ENCODE results near the gene MSMB. TPM values are rescaled to one million over a fixed set of nuclear protein-coding genes. Genes with fewer than 3 reads are reported as not detected.

The MSMB gene
- total and polyA plus RNA-seq, 2 of the 8 experiments (the other 6 are each of a cell fraction or from before 2014, with no cell fraction given) = not detected

- Histone ChIP-seq H2BK20ac (ENCODE audit: low read length) (no peak overlapping the region), H3K4ac (replicated peaks; ENCODE audit: insufficient read length, low read depth, low read length) (no peak overlapping the region), H3K9me3 (ENCODE audit: insufficient read depth in 2 of 2, low read depth in 1 of 2, low read length in 1 of 2) (no peaks in the 10 kb centered on the region), H3K56ac (replicated peaks; ENCODE audit: insufficient read length, low read depth, low read length) (no peak overlapping the region), H3K36me3 (ENCODE audit: control insufficient read depth in 2 of 4, insufficient read depth in 4 of 4, low read length in 3 of 4) (no peaks in the 10 kb centered on the region), H3K23me2 (ENCODE audit: low read depth, low read length) (no peaks in the 10 kb centered on the region), H3K27ac (ENCODE audit: low read depth, low read length) (no peak overlapping the region), H4K8ac (ENCODE audit: extremely low read depth, insufficient read depth, low read length) (no peak overlapping the region; the same call in 1 of the 2 replicates), H3K79me1 (ENCODE audit: low read depth, low read length) (no peaks in the 10 kb centered on the region), H2BK15ac (ENCODE audit: low read length) (no peak overlapping the region), H3K9ac (replicated peaks in 1 of 4; ENCODE audit: extremely low read depth in 1 of 4, low read depth in 3 of 4, low read length in 3 of 4) (no peak overlapping the region), H4K20me1 (replicated peaks in 1 of 2; ENCODE audit: control insufficient read depth in 1 of 2, insufficient read depth in 2 of 2, low read length in 2 of 2) (no peaks in the 10 kb centered on the region), H2BK12ac (ENCODE audit: low read depth, low read length) (no peak overlapping the region), H2AFZ (ENCODE audit: low read length) (no peak overlapping the region), H2BK5ac (ENCODE audit: low read depth, low read length) (no peak overlapping the region), H3K4me2 (ENCODE audit: insufficient read depth in 1 of 2, low read depth in 2 of 2, low read length in 2 of 2) (no peak overlapping the region), H2AK5ac (ENCODE audit: low read depth, low read length) (no peak overlapping the region), H3K27me3 (replicated peaks in 1 of 4; ENCODE audit: control insufficient read depth in 3 of 4, extremely low read depth in 1 of 4, insufficient read depth in 3 of 4, low read length in 3 of 4) (no peaks in the 10 kb centered on the region), H3K18ac (ENCODE audit: extremely low read depth, low read length) (no peak overlapping the region), H3K23ac (ENCODE audit: insufficient read length) (no peak overlapping the region), H3K4me3 (ENCODE audit: extremely low read depth in 1 of 4, insufficient read depth in 2 of 4, low read depth in 3 of 4, low read length in 4 of 4) (no peak overlapping the region), H3K79me2 (ENCODE audit: control insufficient read depth in 1 of 2, insufficient read depth in 2 of 2, low read length in 2 of 2) (no peaks in the 10 kb centered on the region), H3K14ac (ENCODE audit: insufficient read length) (no peak overlapping the region), H3K4me1 (replicated peaks in 1 of 4; ENCODE audit: control insufficient read depth in 3 of 4, insufficient read depth in 4 of 4, low read length in 3 of 4) (peaks cover 0 to 5% (median 2%) of the 10 kb centered on the region in 4 experiments; a peak in 2 of 7 replicates), H4K91ac (replicated peaks; ENCODE audit: insufficient read length, low read length) (no peak overlapping the region), H2BK120ac (replicated peaks; ENCODE audit: low read depth, low read length) (no peak overlapping the region), H4K5ac (ENCODE audit: insufficient read length, low read depth, low read length) (no peak overlapping the region)
- WGBS, 2 experiments (ENCODE audit: extremely low coverage in 1 of 2, insufficient coverage in 1 of 2, insufficient read length in 1 of 2, insufficient replicate concordance in 2 of 2, low coverage in 1 of 2, low lambda C conversion rate in 2 of 2, missing lambda C conversion rate in 1 of 2) = 100% methylated on average over 1 of the region's 1 CpG; no CpG with 5 or more reads in 1 of the 2 experiments
- FAIRE-seq (no peak), DNase-seq (ENCODE audit: low read depth in 1 of 2, low spot score in 2 of 2) (no peak)
- ChIA-PET POLR2A (ENCODE audit: partially characterized antibody) (no interaction called here), CTCF (ENCODE audit: partially characterized antibody) (no interaction called here)
- no peak for TF ChIP-seq PHF8 (conservative IDR thresholded peaks at IDR 0.05; ENCODE audit: low read depth, low read length)
- no peak for TF ChIP-seq CBX5 (IDR thresholded peaks at IDR 0.05; ENCODE audit: low read depth, low read length)
- TF ChIP-seq SIRT6 (IDR thresholded peaks at IDR 0.05; ENCODE audit: low read length) = no peak
- TF ChIP-seq SP2 (IDR thresholded peaks at IDR 0.05; ENCODE audit: low read length) = no peak
- TF ChIP-seq RAD21 (IDR thresholded peaks at IDR 0.05 in 1 of 2, conservative IDR thresholded peaks at IDR 0.05 in 1 of 2; ENCODE audit: low read depth in 2 of 2, low read length in 2 of 2) = no peak
- TF ChIP-seq POLR2A (IDR thresholded peaks at IDR 0.05; ENCODE audit: control extremely low read depth in 1 of 2, low read depth in 2 of 2, low read length in 2 of 2) = no peak
- TF ChIP-seq CTCF (IDR thresholded peaks at IDR 0.05; ENCODE audit: control extremely low read depth in 1 of 3, insufficient read depth in 1 of 3, low read depth in 1 of 3, low read length in 3 of 3) = no peak
- TF ChIP-seq ASH2L (IDR thresholded peaks at IDR 0.05; ENCODE audit: low read length) = no peak
- no peak for TF ChIP-seq HDAC2 (IDR thresholded peaks at IDR 0.05; ENCODE audit: borderline replicate concordance in 1 of 2, low read depth in 2 of 2, low read length in 2 of 2)
- TF ChIP-seq SIX5 (IDR thresholded peaks at IDR 0.05; ENCODE audit: low read depth, low read length) = no peak
These were observed 18.3 kb upstream of the MSMB start for GRCh38 chr10:46064269-46064817.

All from H1 (cell line).